Stimulated activated CD8-positive, alpha-beta memory T cell treated with anti-CD3 and anti-CD28 coated beads, Interleukin-4, amount 100 ng/mL, for 4 hours (primary cell): ENCODE data around the gene PRR20G.
"Not testable (repeated sequence)": the region's sequence is repeated elsewhere in the genome, so short reads cannot be mapped to it uniquely, and the experiment has no call there.

ENCODE experiments used
- DNase-seq, 2 donors: peaks; one replicate each; pipeline ENCODE4 v3.0.0-alpha.2; 2020; ENCODE audit warnings: low read depth in 2 of 2, low spot score in 1 of 2

Gene PRR20G

GRCh38 chr3:127287840-127288239 lies at the start of gene PRR20G:
Gene PRR20G, minus strand, starts transcription at chr3:127288046. Its CDS starts 681 bp downstream, at chr3:127287365.
- DNase-seq, result no peak

DNA sequence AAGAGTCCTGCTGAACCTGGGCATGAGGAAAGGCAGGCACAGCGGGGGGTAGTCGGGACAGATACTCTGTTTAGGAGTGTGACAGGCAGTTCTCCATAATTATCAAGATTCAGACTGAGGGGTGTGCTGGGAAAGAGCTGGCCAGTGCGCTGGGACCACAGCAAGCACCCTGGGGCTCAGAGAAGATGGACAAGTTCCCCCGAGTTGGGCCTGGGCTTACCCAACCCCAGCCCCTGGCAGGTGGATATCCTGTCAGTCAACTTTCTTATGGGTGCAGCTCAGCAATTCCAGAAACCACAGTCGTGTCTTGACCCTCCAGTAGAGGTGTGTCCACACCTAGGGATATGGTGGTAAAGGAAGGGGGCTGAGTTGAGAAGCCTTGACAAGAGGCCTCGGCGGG lies 49.2 kb upstream of the PRR20G start:
- DNase-seq, result no peak

DNA sequence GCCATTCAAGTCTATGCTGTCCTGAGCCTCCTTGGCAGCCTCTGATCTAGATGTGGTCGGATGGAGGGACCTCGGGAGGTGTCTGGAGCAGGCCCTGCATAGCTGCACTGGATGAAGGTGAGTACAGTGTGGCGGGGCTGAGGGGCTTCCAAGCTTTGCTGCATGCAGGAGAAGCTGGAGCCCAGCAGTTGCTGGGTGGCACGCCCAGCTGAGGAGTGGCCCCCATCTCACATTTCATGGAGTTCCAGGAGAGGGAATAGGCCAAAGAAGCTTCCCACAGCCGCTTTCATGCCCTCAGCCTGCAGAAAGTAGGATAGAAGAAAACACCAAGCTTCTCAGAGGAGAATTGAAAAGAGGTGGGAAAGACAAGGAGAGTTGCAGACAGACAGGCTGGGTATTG lies 48.3 kb upstream of the PRR20G start:
- no peak for DNase-seq

DNA sequence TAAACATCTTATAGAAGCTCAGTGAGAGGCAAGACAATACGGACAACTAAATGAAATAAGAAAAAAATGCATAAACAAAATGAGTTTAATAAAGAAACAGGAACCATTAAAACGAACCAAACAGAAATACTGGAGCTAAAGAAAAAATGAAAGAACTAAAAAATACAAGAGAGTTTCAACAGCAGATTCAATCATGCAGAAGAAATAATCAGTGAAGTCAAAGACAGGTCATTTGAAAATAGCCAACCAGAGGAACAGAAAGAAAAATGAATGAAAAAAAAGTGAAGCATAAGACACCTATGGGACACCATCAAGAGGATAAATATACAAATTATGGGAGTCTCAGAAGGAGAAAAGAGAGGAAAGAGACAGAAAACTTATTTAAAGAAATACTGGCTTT lies 42.5 kb upstream of the PRR20G start:
- DNase-seq, result no peak

DNA sequence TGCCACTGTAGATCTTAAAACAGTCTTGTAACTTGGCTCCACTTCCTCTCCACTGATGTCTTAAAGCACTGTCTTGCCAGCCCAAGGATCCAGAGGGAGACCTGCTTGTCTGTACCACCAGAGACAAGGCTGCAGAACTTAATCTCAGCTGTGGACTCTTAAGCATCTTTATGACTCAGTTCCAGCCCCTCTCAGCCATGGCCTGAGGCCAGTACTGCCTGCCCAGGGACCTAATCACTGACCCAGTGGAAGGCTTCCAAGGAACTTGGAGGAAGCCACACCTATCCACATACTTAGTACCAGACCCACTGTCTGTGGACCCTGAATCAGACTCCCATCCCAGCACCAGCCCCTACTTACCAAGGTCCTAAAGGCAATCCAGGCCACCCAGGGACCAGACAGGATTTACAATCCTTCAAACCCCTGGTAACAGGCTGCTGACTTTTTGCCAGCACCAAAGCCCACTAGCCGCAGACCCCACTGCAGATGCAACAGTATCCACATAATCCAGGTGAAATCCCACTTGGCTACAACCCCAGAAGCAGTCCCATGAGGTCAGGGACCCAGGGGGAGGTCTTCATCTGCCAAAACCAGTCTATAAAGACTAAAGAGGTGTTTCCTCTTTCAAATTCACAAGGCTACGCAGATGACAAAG lies 41.9 kb upstream of the PRR20G start:
- DNase-seq, result no peak

- no peak for DNase-seq
Observed at GRCh38 chr3:127328421-127328820, 40.6 kb upstream of the PRR20G start.

- DNase-seq, result no peak
Observed at GRCh38 chr3:127326341-127326740, 38.5 kb upstream of the PRR20G start.

DNA sequence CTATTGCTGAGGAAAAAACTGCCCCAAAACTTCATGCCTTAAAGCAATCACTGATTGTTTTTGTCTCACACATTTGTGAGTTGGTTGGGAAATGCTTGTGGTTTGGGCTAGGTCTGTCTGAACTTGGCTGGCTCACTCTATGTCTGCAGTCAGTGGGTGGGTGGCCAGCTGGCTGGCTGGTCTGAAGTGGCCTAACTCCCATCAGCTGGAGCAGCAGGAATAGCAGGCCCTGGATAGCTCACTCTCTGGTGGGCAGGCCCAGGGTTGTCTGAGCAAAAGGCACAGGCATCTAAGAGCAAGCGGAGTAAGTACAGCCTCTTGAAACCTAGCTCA lies 37.7 kb upstream of the PRR20G start:
- DNase-seq, result no peak

DNA sequence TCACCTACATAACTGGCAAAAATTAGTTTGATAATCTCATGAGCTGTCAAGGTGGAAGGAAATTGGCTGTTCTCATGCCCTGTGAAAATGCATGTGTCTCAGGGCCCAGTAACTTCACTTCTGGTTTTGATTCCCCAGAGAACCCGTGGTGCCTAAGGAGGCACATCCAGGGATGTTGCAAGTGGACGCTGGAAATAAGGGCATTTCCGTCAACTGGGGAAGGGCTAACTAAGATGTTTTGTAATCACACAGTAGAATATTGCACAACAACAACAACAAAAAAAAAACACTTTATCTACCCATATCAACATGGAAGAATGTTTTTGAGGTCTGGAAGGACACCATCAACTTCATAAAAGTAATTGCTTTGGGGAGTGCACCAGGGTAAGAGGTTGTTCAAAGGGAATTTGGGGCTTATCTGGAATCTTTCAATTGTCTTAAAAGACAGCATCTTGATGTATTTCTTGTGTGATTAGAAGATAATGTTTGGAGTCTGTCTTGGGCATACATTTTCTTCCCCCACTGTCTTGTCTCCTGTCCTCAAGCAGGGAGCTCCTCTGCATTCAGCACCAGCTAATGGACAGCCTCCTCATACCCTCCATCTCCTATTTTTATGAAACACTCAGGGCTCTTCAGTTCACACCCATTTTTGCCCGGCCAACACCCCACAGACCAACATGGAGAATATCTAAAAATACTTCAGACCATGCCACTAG lies 37.2 kb upstream of the PRR20G start:
- DNase-seq, result no peak

DNA sequence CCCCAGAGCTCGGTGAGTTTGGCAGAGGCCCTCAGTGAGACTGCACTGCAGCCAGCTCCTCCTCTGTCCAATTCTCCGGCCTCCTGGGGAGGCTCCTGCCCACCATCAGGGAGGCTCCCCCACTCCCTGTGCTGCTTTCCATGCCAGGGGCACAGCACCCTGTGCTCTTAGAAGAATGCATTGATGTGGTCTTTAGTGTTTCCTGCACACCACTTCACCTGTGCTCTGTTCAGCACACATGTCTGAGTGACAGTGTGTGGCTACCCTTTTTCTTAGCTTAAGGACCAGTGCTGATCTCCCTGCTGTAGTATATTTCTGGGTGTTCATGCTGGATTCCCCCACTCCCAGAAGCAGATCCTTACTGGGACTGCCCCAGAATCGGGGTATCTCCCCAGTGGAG lies 36.2 kb upstream of the PRR20G start:
- no peak for DNase-seq

GRCh38 chr3:127323581-127323980 lies 35.7 kb upstream of the PRR20G start:
- DNase-seq, result no peak

GRCh38 chr3:127321371-127321770 lies 33.5 kb upstream of the PRR20G start:
- no peak for DNase-seq

- no peak for DNase-seq
Observed at GRCh38 chr3:127320529-127321121, 32.8 kb upstream of the PRR20G start.

GRCh38 chr3:127316685-127317084 lies 28.8 kb upstream of the PRR20G start:
- DNase-seq, result no peak

- no peak for DNase-seq
Observed at GRCh38 chr3:127312818-127313217, 25.0 kb upstream of the PRR20G start.

DNA sequence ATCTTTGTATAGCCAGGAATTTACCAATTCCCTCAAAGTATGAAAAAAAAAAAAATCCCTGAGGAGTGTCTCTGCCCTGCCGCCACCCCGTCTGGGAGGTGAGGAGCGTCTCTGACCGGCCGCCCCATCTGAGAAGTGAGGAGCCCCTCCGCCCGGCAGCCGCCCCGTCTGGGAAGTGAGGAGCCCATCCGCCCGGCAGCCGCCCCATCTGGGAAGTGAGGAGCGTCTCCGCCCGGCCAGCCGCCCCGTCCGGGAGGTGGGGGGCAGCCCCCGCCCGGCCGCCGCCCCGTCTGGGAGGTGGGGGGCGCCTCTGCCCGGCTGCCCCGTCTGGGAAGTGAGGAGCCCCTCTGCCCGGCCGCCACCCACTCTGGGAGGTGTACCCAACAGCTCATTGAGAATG lies 21.0 kb upstream of the PRR20G start:
- DNase-seq, result not testable (repeated sequence)

GRCh38 chr3:127307916-127308315 lies 20.1 kb upstream of the PRR20G start:
- DNase-seq, result no peak

GRCh38 chr3:127307112-127307835 lies 19.4 kb upstream of the PRR20G start:
- DNase-seq, result no peak

DNA sequence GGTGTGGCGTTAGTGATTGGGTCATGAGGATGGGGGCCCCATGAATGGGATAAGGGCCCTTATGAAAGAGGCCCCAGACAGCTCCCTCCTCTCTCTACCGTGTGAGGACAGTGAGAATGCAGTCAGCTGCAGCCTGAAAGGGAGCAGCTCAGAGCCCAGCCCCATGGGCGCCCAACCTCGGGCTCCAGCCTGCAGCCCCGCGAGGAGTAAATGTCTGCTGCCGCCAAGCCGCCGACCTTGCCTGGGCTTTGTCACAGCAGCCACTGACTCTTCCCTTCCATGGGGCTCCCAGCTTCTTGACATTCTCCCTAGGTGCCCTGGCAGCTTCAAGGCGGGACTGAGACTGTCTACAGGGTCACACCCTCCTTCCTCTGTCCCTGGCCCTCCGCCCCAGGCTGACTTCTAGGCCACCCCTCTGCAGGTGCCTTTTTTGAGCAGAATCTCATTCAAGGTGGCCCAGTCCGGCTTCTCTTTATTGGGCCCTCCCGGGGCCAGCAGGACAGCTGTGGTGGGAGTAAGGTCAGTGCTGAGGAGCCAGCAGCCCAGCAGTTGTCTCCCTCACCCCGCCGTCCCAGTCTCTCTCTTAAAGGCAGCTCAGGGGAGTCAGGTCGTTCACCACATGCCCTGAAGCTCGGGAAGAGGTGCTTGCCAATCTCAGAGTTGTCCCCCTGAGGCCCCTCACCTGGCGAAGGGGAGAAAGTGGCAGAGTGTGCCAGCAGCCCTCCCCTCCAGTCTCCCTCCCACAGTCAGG lies 18.7 kb upstream of the PRR20G start:
- no peak for DNase-seq

DNA sequence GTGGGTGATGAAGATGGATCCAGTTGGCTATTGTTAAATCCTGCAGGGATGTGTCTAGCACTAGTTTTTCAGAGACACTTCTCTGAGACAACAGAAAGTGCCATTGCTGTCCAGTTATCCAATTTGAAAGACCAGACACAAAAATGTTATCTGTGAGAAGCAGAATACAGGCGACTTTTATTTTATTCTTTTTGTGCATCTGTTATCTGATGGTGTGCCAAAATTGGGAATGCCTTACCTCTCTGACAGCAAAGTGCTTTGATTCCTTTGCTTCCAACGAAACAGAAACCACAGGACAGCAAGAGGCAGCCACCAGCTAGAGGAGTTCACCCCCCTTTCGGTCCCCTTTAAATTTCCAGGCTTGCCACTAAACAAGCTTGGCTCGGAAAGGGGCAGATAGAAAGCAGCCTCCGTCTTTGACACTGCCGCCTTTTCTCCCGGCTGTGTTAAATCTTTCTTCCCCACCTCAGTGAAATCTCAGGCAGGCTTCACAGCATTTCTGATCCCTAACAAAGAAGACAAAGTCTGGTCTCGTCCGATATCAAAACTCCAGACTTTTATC lies 17.7 kb upstream of the PRR20G start:
- no peak for DNase-seq
